HG03521 (cell line): ENCODE results near the gene RIT2.

Source experiments
- ATAC-seq: cut with Tn5 transposase; IDR thresholded peaks from one replicate; pipeline ENCODE4 v1.9.1; 2021; ENCODE audit warnings: mild to moderate bottlenecking, moderate library complexity; ENCODE audit not compliant: unreplicated experiment

Gene RIT2

DNA sequence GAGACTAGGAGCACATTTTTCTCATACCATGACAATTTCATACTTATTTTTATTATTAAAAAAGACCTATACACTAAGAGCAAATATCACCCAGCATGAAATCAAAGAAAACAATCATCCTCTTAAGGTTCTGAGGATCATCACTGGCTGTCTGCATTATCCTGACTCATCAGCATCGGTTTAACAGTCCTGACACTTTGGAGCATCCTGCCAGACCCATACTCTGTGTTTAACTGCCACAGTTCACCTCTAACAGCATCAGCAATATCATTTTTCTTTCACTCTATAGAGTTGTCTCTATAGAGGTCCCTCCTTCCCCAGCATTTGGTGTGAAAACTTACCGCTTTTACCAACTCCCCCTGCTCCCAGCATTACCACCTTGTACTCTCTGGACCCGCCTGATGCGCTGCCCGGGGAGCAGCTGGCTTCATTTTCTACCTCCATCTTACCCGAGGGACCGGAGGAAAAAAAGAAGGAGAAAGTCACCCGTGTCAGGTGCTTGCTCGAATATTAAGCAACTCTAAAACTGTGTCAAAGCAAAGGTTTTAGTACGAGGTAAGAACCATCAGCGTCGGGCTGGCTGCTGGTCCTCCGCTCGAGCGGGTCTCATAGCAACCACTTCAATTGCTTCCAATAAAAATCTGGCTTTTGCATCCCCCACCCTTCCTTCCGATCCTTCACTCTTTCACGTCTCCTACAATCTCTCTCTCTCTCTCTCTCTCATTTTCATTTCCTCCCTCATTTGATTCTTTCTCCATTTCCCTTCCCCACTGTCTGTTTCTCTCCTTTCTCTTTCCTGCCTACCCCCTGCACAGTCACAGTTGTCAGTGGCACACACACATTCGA, at the start of gene RIT2:
Gene RIT2 (minus strand): TSS at position 610 of the 846 bp plus-strand sequence.
- ATAC-seq: no peak

DNA sequence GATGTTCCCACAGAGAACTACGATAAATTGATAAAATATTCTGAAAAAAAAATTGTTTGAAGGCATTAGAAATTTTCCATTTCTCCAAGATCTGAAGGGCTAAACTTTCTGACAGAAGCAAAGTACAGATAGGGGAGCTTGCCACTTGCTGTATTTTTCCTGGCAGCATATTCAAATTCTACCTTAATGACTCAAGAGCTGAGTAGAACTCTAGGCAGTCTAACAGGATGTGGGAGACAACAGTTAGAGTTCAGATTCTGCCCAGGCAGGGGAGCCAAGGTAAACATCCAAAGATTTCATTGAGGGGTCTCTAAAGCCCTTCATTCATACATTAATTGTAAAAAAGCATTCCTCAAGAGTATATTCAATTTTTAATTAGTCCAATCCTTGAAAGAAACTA, 46.0 kb upstream of the RIT2 start:
- ATAC-seq: no peak

DNA sequence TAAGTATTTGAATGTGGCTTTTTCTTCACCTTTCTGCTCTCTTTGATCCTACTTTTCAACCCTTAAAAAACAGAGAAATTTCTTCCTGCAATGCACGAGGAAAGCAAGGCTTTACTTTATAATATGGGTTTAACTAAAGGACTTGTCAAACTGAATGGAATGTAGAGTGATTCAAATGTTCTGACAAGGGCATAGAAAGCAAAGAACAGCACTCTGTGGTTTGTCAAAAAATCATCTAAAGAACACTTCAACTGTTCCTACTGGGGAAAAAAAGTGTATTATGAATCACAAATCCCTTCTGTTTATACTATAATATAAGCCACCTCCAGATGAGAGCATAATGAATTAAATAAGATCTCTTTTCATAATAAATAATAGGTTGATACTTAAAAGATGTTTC, 45.0 kb upstream of the RIT2 start:
- no peak for ATAC-seq

DNA sequence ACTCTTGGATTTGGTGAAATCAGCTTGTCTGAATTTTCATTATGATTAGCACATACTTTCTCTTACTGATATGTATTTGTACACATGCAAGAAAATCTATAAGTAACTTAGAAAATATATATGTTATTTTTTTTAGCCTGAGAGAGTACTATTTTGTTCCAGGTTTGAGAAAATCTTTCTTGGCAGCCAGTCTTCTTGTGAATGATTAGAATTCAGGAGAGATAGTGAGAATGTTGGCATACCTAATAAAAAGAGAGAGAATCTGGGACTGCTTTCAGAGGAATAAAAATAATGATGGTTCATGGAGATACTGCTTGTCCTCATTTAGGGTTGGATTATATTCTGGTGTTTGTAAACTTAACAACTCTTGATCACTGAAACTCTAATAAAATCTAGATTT, 44.4 kb upstream of the RIT2 start:
- no peak for ATAC-seq

DNA sequence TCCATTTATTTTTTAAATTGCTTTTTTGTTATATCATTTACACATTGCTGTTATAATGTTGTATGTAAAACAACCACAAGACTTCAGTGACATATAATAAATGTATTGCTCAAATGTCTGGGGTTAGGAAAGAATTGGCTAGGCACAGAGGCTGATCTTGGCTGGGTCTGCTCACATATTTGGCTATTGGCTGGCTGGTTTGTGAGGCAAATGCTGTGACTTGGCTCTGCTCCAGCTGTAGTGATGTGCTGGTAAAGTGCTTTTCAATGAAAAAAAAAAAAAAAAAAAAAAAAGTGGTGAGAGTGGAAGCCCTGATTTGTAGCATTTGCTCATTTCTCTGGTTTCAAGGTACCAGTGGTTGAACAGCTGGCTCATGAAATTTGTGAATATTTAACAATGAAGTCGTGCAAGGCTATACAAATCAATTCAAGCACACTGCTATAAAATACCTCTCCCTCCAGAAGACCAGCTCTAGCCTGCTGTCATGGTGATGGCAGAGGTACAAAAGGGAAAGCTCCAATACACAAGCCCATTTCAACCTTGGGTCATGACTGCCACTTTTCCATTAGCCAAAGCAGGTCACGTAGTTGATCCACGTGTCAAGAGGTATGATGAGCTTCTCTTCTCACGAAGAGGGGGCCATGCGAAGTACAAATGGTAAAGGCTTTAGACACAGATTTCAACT, 43.7 kb upstream of the RIT2 start:
- no peak for ATAC-seq

DNA sequence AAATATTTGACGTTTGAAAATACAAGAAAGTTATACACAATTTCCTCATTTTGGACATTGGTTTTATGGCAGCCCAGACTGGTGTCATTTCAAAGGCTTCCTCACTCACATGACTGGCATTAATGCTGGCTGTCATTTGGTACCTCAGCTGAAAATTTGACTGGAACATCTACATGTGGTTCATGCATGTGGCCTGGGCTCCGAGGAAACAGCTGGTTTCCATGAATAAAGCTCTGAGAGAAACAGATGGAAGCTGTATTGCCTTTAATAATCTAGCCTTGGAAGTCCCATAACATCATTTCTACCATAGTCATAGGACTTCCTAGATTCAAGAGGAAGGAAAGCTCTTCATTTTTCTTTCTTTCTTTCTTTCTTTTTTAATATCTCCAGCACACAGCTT, 42.9 kb upstream of the RIT2 start:
- ATAC-seq: no peak

DNA sequence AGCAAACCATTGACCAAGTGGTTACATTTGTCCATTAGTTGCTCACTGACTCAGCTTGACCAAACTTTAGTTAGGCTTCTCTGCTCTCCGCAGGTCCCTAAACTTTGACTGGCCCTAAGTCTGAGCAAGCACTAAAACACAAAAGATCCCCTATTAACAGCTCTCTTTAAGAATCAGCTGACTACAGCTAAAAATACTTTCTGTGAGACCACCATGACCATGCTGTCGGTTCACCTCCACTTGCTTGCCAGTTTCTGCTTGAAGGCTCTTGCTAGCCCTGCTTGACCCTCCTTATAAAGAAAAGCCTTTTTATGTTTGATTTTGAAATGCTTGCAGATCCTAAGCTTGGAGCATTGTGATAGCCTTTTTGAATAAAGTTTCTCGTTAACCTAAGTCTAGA, 40.4 kb upstream of the RIT2 start:
- ATAC-seq: no peak

DNA sequence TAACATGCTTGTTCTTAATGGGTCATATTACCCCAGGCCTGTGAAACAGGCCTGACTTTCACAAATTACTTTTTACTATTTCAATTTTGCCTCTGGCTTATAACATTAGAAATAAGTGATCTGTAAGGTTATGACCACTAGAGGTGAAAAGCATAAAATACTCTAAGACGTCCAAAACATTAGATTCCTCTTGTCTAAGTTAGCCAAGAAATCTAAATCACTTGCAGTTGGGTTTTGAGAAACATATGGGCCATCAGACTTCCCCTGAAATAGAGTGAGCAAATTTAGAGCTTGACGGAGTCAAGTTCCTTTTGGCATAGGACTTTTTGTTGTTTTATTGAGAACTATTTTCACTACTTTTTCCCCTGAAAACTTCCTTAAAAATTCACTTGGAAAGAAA, 32.7 kb upstream of the RIT2 start:
- no peak for ATAC-seq

DNA sequence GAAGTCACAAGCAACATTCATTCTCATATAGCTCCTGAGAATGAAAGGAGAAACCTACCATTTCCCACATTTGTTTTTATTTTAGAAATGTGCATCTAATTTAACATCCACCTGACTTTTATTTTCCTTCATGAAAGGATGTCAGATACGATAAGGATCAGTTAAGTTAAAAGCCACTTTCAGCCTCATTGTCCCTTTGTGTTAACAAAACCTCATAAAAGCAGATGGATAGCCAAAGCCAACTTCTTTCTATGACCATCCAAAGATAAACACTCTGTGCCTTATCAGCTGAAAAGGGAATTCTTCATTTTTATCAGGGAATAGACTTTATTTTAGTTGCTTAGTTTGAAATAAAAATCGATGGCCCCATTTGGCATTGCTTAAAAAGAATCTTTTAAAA, 25.7 kb upstream of the RIT2 start:
- no peak for ATAC-seq

DNA sequence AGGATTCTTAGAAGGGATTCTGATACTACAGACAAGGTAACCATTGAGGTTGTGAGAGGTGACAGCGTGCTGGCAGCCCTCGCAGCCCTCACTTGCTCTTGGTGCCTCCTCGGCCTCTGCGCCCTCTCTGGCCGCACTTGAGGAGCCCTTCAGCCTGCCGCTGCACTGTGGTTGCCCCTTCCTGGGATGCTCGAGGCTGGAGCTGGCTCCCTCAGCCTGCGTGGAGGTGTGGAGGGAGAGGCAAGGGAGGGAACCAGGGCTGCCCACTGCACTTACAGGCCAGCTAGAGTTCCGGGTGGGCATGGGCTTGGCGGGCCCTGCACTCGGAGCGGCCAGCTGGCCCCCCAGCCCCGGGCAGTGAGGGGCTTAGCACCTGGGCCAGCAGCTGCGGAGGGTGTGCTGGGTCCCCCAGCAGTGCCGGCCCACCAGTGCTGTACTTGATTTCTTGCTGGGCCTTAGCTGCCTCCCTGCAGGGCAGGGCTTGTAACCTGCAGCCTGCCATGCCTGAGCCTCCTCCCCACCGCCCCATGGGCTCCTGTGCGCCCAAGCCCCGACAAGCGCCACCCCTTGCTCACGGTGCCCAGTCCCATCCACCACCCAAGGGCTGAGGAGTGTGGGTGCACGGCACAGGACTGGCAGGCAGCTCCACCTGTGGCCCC, 23.9 kb upstream of the RIT2 start:
- ATAC-seq: no peak

DNA sequence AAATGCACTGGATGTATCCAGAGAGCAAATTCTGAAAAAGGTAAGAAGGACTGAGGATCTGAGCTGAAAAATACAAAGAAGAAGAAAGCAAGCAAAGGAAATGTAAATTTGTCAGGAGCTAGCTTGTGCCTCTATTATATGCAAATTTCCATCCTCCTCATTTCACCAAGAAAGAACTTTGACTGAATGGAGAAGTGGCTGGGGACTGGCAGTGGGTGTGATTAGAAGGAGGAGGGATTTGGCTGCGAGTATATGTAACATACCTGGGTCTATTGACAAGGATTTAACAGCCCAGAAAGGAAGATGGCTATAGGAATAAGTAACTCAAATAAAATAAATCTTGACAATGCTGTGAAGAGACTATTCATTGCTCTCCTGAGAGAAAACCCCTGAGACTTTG, 19.4 kb upstream of the RIT2 start:
- ATAC-seq: no peak

DNA sequence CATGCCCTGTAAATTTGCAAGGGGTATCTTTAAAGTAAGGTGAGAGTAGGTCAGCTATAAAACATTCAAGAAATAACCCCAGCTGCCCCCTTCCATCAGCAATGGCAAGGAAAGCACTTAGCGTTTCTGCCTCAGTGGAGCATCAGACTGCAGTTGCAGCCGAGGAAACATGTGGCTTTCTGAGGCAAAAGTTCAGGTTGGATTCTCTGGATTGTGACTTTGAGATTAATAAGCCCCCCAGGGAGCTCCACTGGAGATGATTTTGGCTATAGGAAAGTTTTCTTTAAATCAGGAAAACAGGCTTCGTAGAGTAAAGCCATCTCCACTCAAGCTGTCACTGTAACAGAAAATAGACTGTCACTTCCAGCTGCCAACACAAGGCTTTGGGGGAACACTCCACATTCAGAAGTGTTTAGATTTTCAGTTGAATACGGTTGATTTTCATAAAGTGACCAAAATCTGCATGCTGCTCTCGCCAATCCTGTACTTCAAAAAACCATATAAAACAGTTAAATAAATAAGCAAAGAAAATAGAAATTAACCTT, 15.3 kb upstream of the RIT2 start:
- ATAC-seq: no peak

DNA sequence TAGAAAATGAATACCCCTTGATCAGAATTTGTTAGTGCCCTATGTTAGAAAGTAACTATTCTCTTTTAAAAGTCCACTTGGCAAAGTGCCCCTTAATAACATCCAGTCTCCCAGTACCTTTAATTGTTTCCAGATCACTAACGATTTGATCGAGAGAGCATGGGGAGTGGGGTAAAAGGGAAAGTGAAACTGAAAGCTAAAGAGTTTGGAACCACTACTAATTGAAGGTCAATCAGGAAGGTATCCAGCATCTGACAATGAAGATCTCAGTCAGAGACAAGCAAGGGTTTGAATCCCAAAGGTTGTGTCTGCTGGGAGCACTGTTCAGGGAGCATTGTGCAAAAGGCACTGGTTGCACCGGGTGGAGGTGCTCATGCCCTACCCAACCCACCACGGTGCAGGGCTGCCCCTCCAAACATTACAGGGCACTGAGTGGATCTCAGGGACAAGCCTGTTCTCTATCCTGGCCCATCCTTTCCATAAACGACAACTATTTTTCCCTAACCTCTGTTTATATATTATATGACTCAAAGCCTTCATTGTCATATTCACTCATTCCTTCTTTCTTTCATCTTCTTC, 14.6 kb upstream of the RIT2 start:
- ATAC-seq: no peak

DNA sequence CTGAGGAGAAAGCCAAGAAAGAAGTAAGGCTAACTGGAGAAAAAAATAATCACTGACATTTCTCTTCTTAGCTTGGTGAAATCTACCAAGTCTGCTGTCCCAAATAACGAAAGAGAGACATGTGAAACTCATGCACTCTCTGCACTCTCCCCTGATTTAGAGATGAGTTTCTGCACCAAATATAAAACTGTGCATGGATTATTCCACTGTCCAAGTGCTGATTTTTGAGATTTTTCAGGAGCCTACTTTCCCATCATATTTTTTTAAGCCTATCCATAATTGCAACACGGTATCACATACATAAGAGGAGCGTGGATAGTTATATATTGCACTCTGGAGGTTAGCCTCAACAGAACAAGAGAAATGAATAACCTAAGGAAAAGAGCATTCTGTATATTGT, 10.0 kb upstream of the RIT2 start:
- no peak for ATAC-seq

DNA sequence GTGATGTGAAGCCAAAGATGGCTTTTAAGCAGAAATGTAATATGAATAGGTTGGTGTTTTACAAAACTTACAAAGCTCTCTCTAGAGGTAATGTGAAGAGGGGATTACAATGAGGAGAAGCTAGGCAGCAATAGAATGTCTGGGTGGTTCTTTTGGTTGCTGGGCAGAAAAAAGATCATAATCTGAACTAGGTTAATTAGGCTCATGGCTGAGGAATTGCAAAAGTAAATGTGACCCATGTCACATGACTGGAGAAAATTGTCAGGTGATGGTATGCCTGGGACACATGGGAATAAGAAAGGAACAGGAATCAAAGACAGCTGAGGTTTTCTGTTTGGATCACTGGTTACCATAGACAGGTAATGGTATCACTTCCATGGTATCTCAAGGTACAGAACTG, 7.5 kb upstream of the RIT2 start:
- no peak for ATAC-seq

DNA sequence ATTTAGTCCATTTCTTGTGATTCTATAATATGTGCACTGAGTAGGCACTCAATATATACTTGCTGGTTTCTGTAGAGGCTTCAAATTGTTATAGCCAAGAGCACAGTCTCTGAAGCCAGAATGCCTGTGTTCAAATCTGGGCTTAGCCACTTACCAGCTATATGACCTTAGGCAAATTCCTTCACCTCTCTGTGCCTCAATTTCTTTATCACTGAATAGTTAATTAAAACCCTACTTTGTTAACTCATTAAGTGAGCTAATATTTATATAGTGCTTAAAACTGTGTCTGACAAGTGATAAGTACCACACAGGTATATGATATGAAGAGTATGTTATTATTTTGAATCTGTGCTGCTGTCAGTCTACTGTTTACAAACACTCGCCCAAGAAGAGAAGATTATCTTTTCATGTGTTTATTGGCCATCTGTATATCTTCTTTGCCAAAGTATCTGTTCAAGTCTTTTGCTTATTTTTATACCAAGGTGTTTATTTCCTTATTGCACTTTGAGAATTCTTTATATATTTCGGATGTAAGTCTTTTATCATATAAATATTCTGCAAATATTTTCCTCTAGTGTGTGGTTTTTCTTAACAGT, 1.3 kb upstream of the RIT2 start:
- no peak for ATAC-seq

DNA sequence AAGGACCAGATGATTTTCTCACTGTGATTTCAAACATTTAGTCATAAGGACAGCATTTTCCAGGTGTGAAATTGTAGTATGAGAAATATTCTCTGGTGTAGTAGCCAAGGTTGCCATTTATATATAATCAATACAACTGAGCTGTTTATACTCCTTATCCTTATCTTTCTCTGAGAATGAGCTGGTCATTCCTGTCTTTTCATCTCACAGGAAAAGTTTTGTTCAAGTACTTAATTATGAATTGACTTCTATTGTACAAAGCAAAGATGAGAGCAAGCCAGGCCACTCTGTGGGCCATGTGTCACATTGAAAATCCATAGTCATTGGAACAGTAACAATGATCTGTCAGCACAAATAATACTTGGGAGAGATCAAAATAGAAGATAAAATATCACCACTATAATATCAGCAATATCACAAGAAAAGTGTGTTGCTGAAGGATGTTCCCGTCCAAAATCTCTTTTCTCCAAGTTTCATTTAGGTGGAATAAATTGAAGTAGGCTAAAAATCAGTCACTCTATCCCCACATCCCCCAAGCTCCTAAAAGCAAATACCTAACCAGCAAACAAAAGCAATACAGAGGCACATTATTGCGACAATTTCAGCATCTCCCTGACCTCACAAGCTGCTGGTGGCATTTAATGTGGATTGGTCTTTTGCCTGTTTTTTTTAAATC, 2.1 kb downstream of the RIT2 start:
- ATAC-seq: no peak

DNA sequence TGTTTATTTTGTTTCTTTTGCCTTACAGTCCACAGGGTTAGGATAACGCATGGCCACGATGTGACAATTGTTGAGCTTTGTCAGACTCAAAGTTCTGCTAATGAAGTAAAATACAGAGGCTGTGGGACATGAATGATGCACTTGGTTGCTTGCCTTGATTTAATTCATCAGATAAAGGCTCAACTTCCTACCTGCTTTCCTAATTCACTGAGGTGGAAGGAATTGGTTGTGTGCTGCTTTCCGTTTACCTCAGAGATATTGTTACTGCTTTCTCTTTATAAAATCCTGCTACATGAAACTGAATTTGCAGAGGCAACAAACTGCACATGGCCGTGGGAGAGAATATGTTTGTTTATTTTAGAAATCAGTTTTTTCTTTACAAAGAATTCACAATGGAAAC, 6.6 kb downstream of the RIT2 start:
- ATAC-seq: no peak

DNA sequence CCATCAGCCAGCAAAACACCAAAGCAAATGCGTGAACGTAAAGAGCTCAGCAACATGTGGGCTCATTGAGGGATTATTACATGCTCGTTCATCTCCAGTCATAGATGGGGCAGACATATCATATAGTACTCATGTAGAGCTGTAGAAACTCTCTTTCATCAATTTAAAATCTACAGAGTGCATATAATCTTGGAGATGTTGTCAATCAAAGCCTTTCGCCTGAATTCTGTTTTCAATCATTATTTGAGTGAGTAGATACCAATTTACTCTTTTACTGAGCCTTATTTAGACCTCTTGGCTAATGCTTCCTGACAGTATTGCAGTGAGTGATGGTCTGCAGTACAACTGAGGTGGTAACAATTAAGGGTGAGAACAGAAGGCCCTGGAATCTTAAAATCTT, 7.0 kb downstream of the RIT2 start:
- ATAC-seq: no peak

DNA sequence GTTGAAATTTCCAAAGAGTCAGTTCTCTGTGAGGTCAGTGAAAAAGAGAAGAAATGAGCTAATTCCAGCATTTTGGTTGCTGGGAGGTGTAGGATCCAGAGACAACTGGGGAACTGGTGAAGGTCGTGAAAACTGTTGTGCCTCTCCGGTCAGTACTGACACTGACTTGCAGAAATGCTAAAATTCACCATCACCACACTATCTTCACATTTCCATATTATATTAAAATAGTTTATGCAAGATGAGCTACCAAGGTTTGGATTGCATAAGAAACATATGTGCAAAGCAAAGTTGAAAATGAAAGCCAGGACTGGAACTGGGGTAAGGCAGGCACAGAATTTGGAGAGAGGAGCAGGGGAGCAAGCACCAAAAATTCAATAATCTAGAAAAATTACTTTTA, 21.8 kb downstream of the RIT2 start:
- ATAC-seq: no peak
